ENCODE results near the gene RCAN1. TPM values are rescaled to one million over a fixed set of nuclear protein-coding genes. Genes with fewer than 3 reads are reported as not detected.

RCAN1 gene
- total and polyA plus RNA-seq, 9 of the 15 experiments (the other 6 are each of a cell fraction or from before 2014, with no cell fraction given), result 4.4 to 16.5 (median 12.3) TPM

GRCh38 chr21:34537838-34538237 lies 77.1 kb downstream of the RCAN1 start:
- ChIA-PET POLR2A (interaction anchor here (0.5 to 1.9 kb wide), 3 partner anchors 14 to 863 kb away, joined by 4 read pairs; no protein-coding TSS in a partner anchor), CTCF (ENCODE audit: low intra/inter-chr PET ratio) (no interaction called here)
- no TSS peak for BruUV-seq (replicated peaks)
- Histone ChIP-seq H4K20me1 (replicated peaks; ENCODE audit: control insufficient read depth, insufficient read depth, low read length) (no peaks in the 10 kb centered on the region), H3K4me3 (no peak overlapping the region), H3K27ac (ENCODE audit: extremely low read depth, low read depth, low read length) (no peak overlapping the region), H3K36me3 (ENCODE audit: control insufficient read depth, insufficient read depth, low read length) (no peaks in the 10 kb centered on the region), H3K79me2 (ENCODE audit: control insufficient read depth, insufficient read depth, low read length) (no peaks in the 10 kb centered on the region), H3K4me2 (ENCODE audit: insufficient read depth, low read length) (no peak overlapping the region), H3K9me1 (ENCODE audit: control insufficient read depth, insufficient read depth, low read length) (no peaks in the 10 kb centered on the region), H3K9ac (ENCODE audit: insufficient read depth in 1 of 2, low read depth in 2 of 2, low read length in 2 of 2) (no peak overlapping the region), H3K9me3 (replicated peaks; ENCODE audit: control insufficient read depth, insufficient read depth, low read depth, low read length) (no peaks in the 10 kb centered on the region), H3K4me1 (replicated peaks in 1 of 2; ENCODE audit: control insufficient read depth in 2 of 2, insufficient read depth in 2 of 2, low read length in 2 of 2) (no peaks in the 10 kb centered on the region; a peak in 1 of 5 replicates), H2AFZ (ENCODE audit: low read depth, low read length) (no peak overlapping the region), H3K27me3 (ENCODE audit: control insufficient read depth in 2 of 2, insufficient read depth in 2 of 2, low read length in 2 of 2) (peaks cover 0 to 12% of the 10 kb centered on the region in 2 experiments; a peak in 2 of 5 replicates)
- intact Hi-C loops (cut with micrococcal nuclease) (no loop called here), in situ Hi-C loops (cut with MboI) (no loop called here)
- WGBS (ENCODE audit: insufficient coverage, low coverage, missing lambda C conversion rate), result 30% methylated on average over 3 of the region's 3 CpGs
- FAIRE-seq (no peak), DNase-seq (ENCODE audit: extremely low read depth in 1 of 4, low spot score in 3 of 4) (no peak), ATAC-seq (no peak)
- TF ChIP-seq ZNF197 (CRISPR knock-in tag; IDR thresholded peaks at IDR 0.05; ENCODE audit: low read depth) (no peak), TAL1 (IDR thresholded peaks at IDR 0.05) (no peak)

GRCh38 chr21:34536820-34537219 lies 78.1 kb downstream of the RCAN1 start:
- peak; percentile 71 for TF ChIP-seq FOSL1 (tag; conservative IDR thresholded peaks at IDR 0.05)
- TF ChIP-seq JUND (IDR thresholded peaks at IDR 0.05; ENCODE audit: borderline replicate concordance, low read depth, low read length), result peak; percentile 25; the same call in 1 of the 2 replicates
- TF ChIP-seq JUND (tag; IDR thresholded peaks at IDR 0.05; ENCODE audit: borderline replicate concordance, low read depth, low read length), result no peak
- no peak for TF ChIP-seq HMG20A (CRISPR knock-in tag; conservative IDR thresholded peaks at IDR 0.05)
- intact Hi-C loops (cut with micrococcal nuclease), result no loop called here
- H3K9me3 ChIP-seq (replicated peaks; ENCODE audit: control insufficient read depth, insufficient read depth, low read depth, low read length), result no peaks in the 10 kb centered on the region
- peaks cover 0 to 12% of the 10 kb centered on the region in 2 experiments; a peak in 2 of 5 replicates for H3K27me3 ChIP-seq (ENCODE audit: control insufficient read depth in 2 of 2, insufficient read depth in 2 of 2, low read length in 2 of 2)
- no peaks in the 10 kb centered on the region for H3K36me3 ChIP-seq (ENCODE audit: control insufficient read depth, insufficient read depth, low read length)
- H3K4me1 ChIP-seq (replicated peaks in 1 of 2; ENCODE audit: control insufficient read depth in 2 of 2, insufficient read depth in 2 of 2, low read length in 2 of 2), result no peaks in the 10 kb centered on the region; a peak in 1 of 5 replicates
- no peak overlapping the region for H3K4me2 ChIP-seq (ENCODE audit: insufficient read depth, low read length)
- CTCF ChIA-PET (ENCODE audit: low intra/inter-chr PET ratio), result interaction anchor here (0.7 kb wide), 1 partner anchor 38 kb away, joined by 4 read pairs; no protein-coding TSS in a partner anchor
- FAIRE-seq (no peak), DNase-seq (ENCODE audit: extremely low read depth in 1 of 4, low spot score in 3 of 4) (no peak), ATAC-seq (no peak)
- no peak overlapping the region for H3K27ac ChIP-seq (ENCODE audit: extremely low read depth, low read depth, low read length)
- 0% methylated on average over 2 of the region's 2 CpGs for WGBS (ENCODE audit: insufficient coverage, low coverage, missing lambda C conversion rate)
- BruUV-seq (replicated peaks), result no TSS peak
- POLR2A ChIA-PET, result no interaction called here
- in situ Hi-C loops (cut with MboI), result no loop called here
- H3K4me3 ChIP-seq, result no peak overlapping the region
- H4K20me1 ChIP-seq (replicated peaks; ENCODE audit: control insufficient read depth, insufficient read depth, low read length), result no peaks in the 10 kb centered on the region
- no peaks in the 10 kb centered on the region for H3K9me1 ChIP-seq (ENCODE audit: control insufficient read depth, insufficient read depth, low read length)
- H2AFZ ChIP-seq (ENCODE audit: low read depth, low read length), result no peak overlapping the region
- no peaks in the 10 kb centered on the region for H3K79me2 ChIP-seq (ENCODE audit: control insufficient read depth, insufficient read depth, low read length)
- no peak overlapping the region for H3K9ac ChIP-seq (ENCODE audit: insufficient read depth in 1 of 2, low read depth in 2 of 2, low read length in 2 of 2)
